HepG2 (cell line): ENCODE data around the gene MYL6. TPM values are rescaled to one million over a fixed set of nuclear protein-coding genes. Genes with fewer than 3 reads are reported as not detected.
A peak's percentile ranks its signal among the peaks of the same experiment; 100 is the strongest.

ENCODE experiments used
- AHR ChIP-seq: IDR thresholded peaks from 2 replicates; pipeline ENCODE4 v1.6.1; 2018; ENCODE audit warnings: missing genetic modification reagents, missing compliant biosample characterization
- BRD4 ChIP-seq: sonication (generic); formaldehyde crosslinking; IDR thresholded peaks from 2 replicates; pipeline ENCODE4 v1.4.0; 2020; ENCODE audit warnings: missing genetic modification reagents
- KMT2A ChIP-seq: sonication (generic); formaldehyde crosslinking; IDR thresholded peaks from 2 replicates; pipeline ENCODE4 v1.4.0; 2020; ENCODE audit warnings: missing genetic modification reagents
- MATR3 ChIP-seq: sonication (generic); formaldehyde crosslinking; IDR thresholded peaks from 2 replicates; pipeline ENCODE4 v1.4.0; 2020; ENCODE audit warnings: missing genetic modification reagents
- MYNN ChIP-seq: sonication (generic); formaldehyde crosslinking; IDR thresholded peaks from 2 replicates; pipeline ENCODE4 v1.4.0; 2020; ENCODE audit warnings: mild to moderate bottlenecking, low read depth, missing genetic modification reagents
- NR1H2 ChIP-seq: sonication (generic); formaldehyde crosslinking; IDR thresholded peaks from 2 replicates; pipeline ENCODE4 v1.8.1; 2022; ENCODE audit warnings: low read depth, missing genetic modification reagents, borderline replicate concordance
- PAWR ChIP-seq: sonication (generic); formaldehyde crosslinking; IDR thresholded peaks from 2 replicates; pipeline ENCODE4 v1.4.0; 2020; ENCODE audit warnings: missing genetic modification reagents, mild to moderate bottlenecking, borderline replicate concordance
- SNAI1 ChIP-seq: sonication (generic); formaldehyde crosslinking; IDR thresholded peaks from 2 replicates; pipeline ENCODE4 v1.5.0; 2020; ENCODE audit warnings: mild to moderate bottlenecking, missing genetic modification reagents, borderline replicate concordance
- polyA plus RNA-seq, 8 experiments: library from polyadenylated mRNA; depleted of rRNA in 3 of 8; stranded (reverse) in 7 of 8; unstranded in 1 of 8; fragments of >200 nt; fragmentation: Illumina TruSeq in 4 of 8; extraction: Trizol in 4 of 8; gene quantifications; 2 replicates each; pipeline versions ENCODE4 v1.2.1 to v1.2.3, GENCODE V29; 2011 to 2016; ENCODE audit warnings: low read depth in 4 of 8, missing spikeins in 1 of 8, mixed read lengths in 1 of 8; ENCODE audit not compliant: insufficient read depth in 1 of 8
- total RNA-seq, 5 experiments: library from RNA; depleted of rRNA; stranded (reverse); fragments of >200 nt; fragmentation: Illumina TruSeq; extraction: Trizol; gene quantifications; 2 replicates each; pipeline ENCODE4 v1.2.3, GENCODE V29; 2016; ENCODE audit warnings: low read depth in 1 of 5
- TF ChIP-seq, protein P1 (sequence below): sonication (generic); formaldehyde crosslinking; IDR thresholded peaks from 2 replicates; pipeline ENCODE4 v1.4.0; 2020; ENCODE audit warnings: missing genetic modification reagents, borderline replicate concordance
- TF ChIP-seq, protein P2 (sequence below): sonication (generic); formaldehyde crosslinking; IDR thresholded peaks from 2 replicates; pipeline ENCODE4 v1.4.0; 2020; ENCODE audit warnings: missing genetic modification reagents; ENCODE audit errors: not compliant biosample characterization
- TF ChIP-seq, protein P3 (sequence below): sonication (generic); formaldehyde crosslinking; IDR thresholded peaks from 2 replicates; pipeline ENCODE4 v1.5.1; 2020; ENCODE audit warnings: mild to moderate bottlenecking, missing genetic modification reagents, moderate library complexity
- TF ChIP-seq, protein P4 (sequence below), 2 experiments: sonication (generic) in 1 of 2; formaldehyde crosslinking in 1 of 2; IDR thresholded peaks; 2 replicates each; pipeline versions ENCODE4 v1.6.1 to v1.9.0; 2014 to 2022; ENCODE audit warnings: antibody characterized with exemption in 1 of 2, borderline replicate concordance in 1 of 2, inconsistent platforms in 1 of 2, low read depth in 1 of 2, missing genetic modification reagents in 1 of 2

MYL6 gene
- total and polyA plus RNA-seq, 2 of the 13 experiments (the other 11 are each of a cell fraction or from before 2014, with no cell fraction given) = 1,127 to 1,192 TPM

DNA sequence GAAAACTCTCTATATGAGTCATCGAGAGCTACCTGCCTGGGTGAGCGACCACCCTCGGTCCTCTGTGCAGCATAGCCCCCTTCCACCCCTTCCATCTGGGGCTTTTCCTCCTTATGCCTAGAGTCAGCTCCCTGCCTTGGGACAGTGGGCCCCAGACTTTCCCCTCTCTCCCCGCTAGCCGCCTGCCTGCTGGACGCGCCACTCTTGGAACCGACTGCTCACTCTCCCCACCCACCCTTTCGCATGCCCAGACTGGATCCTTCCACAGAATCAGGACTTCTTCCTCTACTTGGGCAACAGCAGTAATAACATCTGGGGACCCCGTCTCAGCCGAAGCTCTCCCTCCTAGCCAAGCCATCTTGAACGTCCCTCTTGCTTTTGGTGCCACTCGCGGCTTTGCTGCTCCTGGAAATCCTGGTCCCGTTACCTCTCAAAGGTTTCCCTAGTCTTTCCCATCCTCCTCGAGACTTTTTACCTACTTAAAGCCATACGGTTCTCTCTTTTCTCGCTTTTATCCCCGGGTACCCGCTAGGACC is 29.4 kb upstream of the MYL6 start (continued):
- TF ChIP-seq KMT2A = no peak
- TF ChIP-seq, protein P1, sequence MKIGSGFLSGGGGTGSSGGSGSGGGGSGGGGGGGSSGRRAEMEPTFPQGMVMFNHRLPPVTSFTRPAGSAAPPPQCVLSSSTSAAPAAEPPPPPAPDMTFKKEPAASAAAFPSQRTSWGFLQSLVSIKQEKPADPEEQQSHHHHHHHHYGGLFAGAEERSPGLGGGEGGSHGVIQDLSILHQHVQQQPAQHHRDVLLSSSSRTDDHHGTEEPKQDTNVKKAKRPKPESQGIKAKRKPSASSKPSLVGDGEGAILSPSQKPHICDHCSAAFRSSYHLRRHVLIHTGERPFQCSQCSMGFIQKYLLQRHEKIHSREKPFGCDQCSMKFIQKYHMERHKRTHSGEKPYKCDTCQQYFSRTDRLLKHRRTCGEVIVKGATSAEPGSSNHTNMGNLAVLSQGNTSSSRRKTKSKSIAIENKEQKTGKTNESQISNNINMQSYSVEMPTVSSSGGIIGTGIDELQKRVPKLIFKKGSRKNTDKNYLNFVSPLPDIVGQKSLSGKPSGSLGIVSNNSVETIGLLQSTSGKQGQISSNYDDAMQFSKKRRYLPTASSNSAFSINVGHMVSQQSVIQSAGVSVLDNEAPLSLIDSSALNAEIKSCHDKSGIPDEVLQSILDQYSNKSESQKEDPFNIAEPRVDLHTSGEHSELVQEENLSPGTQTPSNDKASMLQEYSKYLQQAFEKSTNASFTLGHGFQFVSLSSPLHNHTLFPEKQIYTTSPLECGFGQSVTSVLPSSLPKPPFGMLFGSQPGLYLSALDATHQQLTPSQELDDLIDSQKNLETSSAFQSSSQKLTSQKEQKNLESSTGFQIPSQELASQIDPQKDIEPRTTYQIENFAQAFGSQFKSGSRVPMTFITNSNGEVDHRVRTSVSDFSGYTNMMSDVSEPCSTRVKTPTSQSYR (CRISPR knock-in tag) = no peak
- TF ChIP-seq, protein P2, sequence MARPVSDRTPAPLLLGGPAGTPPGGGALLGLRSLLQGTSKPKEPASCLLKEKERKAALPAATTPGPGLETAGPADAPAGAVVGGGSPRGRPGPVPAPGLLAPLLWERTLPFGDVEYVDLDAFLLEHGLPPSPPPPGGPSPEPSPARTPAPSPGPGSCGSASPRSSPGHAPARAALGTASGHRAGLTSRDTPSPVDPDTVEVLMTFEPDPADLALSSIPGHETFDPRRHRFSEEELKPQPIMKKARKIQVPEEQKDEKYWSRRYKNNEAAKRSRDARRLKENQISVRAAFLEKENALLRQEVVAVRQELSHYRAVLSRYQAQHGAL (CRISPR knock-in tag) = no peak
- no peak for TF ChIP-seq BRD4
- TF ChIP-seq, protein P3, sequence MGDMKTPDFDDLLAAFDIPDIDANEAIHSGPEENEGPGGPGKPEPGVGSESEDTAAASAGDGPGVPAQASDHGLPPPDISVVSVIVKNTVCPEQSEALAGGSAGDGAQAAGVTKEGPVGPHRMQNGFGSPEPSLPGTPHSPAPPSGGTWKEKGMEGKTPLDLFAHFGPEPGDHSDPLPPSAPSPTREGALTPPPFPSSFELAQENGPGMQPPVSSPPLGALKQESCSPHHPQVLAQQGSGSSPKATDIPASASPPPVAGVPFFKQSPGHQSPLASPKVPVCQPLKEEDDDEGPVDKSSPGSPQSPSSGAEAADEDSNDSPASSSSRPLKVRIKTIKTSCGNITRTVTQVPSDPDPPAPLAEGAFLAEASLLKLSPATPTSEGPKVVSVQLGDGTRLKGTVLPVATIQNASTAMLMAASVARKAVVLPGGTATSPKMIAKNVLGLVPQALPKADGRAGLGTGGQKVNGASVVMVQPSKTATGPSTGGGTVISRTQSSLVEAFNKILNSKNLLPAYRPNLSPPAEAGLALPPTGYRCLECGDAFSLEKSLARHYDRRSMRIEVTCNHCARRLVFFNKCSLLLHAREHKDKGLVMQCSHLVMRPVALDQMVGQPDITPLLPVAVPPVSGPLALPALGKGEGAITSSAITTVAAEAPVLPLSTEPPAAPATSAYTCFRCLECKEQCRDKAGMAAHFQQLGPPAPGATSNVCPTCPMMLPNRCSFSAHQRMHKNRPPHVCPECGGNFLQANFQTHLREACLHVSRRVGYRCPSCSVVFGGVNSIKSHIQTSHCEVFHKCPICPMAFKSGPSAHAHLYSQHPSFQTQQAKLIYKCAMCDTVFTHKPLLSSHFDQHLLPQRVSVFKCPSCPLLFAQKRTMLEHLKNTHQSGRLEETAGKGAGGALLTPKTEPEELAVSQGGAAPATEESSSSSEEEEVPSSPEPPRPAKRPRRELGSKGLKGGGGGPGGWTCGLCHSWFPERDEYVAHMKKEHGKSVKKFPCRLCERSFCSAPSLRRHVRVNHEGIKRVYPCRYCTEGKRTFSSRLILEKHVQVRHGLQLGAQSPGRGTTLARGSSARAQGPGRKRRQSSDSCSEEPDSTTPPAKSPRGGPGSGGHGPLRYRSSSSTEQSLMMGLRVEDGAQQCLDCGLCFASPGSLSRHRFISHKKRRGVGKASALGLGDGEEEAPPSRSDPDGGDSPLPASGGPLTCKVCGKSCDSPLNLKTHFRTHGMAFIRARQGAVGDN (CRISPR knock-in tag) = 0 out of 2 replicates have a peak, but pooled peaks have one; percentile 12
- TF ChIP-seq SNAI1 (CRISPR knock-in tag) = 0 out of 2 replicates have a peak, but pooled peaks have one; percentile 62
- TF ChIP-seq PAWR (CRISPR knock-in tag) = no peak
- TF ChIP-seq, protein P4, sequence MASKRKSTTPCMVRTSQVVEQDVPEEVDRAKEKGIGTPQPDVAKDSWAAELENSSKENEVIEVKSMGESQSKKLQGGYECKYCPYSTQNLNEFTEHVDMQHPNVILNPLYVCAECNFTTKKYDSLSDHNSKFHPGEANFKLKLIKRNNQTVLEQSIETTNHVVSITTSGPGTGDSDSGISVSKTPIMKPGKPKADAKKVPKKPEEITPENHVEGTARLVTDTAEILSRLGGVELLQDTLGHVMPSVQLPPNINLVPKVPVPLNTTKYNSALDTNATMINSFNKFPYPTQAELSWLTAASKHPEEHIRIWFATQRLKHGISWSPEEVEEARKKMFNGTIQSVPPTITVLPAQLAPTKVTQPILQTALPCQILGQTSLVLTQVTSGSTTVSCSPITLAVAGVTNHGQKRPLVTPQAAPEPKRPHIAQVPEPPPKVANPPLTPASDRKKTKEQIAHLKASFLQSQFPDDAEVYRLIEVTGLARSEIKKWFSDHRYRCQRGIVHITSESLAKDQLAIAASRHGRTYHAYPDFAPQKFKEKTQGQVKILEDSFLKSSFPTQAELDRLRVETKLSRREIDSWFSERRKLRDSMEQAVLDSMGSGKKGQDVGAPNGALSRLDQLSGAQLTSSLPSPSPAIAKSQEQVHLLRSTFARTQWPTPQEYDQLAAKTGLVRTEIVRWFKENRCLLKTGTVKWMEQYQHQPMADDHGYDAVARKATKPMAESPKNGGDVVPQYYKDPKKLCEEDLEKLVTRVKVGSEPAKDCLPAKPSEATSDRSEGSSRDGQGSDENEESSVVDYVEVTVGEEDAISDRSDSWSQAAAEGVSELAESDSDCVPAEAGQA (IDR thresholded peaks at IDR 0.05; ENCODE audit: low read depth) = no peak
- TF ChIP-seq, protein P4 (CRISPR knock-in tag; IDR thresholded peaks at IDR 0.05; ENCODE audit: borderline replicate concordance) = 0 out of 2 replicates have a peak, but pooled peaks have one; percentile 13
- TF ChIP-seq MYNN (CRISPR knock-in tag) = no peak
- no peak for TF ChIP-seq MATR3 (CRISPR knock-in tag)
- no peak for TF ChIP-seq AHR (CRISPR knock-in tag)
- TF ChIP-seq NR1H2 (CRISPR knock-in tag) = no peak
